ENCODE measurements around the gene LGALS7B.

DNA sequence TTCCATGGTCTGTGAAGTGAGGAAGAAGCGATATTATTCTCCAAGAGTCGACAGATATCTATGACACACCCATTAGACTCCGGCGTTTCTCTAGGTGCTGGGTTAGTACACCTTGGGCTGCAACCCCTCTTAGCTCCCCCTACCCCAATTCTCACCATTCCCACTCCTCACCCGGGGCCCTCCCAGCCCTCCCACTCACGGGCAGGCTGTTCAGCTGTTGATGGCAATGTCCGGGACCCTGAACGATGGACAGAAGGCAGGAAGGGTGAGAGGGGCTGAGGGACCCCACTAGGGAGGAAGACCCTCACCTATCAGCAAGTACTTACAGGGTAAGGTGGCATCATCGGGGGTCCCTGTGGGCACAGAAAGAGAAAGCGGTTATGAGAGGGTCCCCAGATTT lies 14.5 kb downstream of the LGALS7B start:
- TF ChIP-seq POLR2A (IDR thresholded peaks at IDR 0.05; ENCODE audit: low read depth, low read length) (no peak), POLR2AphosphoS5 (IDR thresholded peaks at IDR 0.05; ENCODE audit: low read depth, low read length) (no peak), TAF1 (IDR thresholded peaks at IDR 0.05; ENCODE audit: borderline replicate concordance, low read depth, low read length) (no peak)

All from GM12892 (cell line).